Tibial nerve (tissue), 4 donors: ENCODE results near the gene ESPL1. TPM values are rescaled to one million over a fixed set of nuclear protein-coding genes. Genes with fewer than 3 reads are reported as not detected.

ENCODE experiments used
- DNase-seq, 2 donors: peaks; one replicate each; pipeline ENCODE4 v3.0.0-alpha.2; 2019; ENCODE audit warnings: low spot score in 2 of 2
- H3K27ac ChIP-seq, 4 donors: fragments of 200-600 bp; sonication (generic) in 3 of 4; one replicate each; pipeline ENCODE4 v1.5.1; 2017 to 2019; ENCODE audit warnings: mild to moderate bottlenecking in 1 of 4
- H3K27me3 ChIP-seq, 2 donors: fragments of 200-600 bp; sonication (generic) in 1 of 2; one replicate each; pipeline versions ENCODE4 v1.5.1 to v1.6.0; 2017 to 2019
- H3K36me3 ChIP-seq, 3 donors: fragments of 200-600 bp; sonication (generic); one replicate each; pipeline ENCODE4 v1.5.1; 2018 to 2019
- H3K4me1 ChIP-seq, 4 donors: fragments of 200-600 bp; sonication (generic) in 3 of 4; one replicate each; pipeline ENCODE4 v1.5.1; 2017 to 2019
- H3K4me3 ChIP-seq, 4 donors: fragments of 200-600 bp; sonication (generic) in 3 of 4; one replicate each; pipeline ENCODE4 v1.5.1; 2017 to 2019; ENCODE audit warnings: mild to moderate bottlenecking in 1 of 4, moderate library complexity in 1 of 4
- H3K9me3 ChIP-seq, 4 donors: fragments of 200-600 bp; sonication (generic) in 3 of 4; one replicate each; pipeline ENCODE4 v1.5.1; 2017 to 2019
- CTCF ChIP-seq, 5 experiments: fragments of 200-600 bp in 3 of 5; fragments of 450-650 bp in 2 of 5; sonication (generic) in 3 of 5; IDR thresholded peaks; one replicate each; pipeline ENCODE4 v1.5.1; 2016 to 2019; ENCODE audit warnings: antibody characterized with exemption in 5 of 5, mild to moderate bottlenecking in 3 of 5, moderate library complexity in 2 of 5
- EP300 ChIP-seq, 2 donors: sonication (generic); formaldehyde crosslinking; IDR thresholded peaks; one replicate each; pipeline ENCODE4 v1.6.1; 2017; ENCODE audit warnings: antibody characterized with exemption in 2 of 2, mild to moderate bottlenecking in 1 of 2
- POLR2A ChIP-seq, 2 donors: fragments of 450-650 bp; IDR thresholded peaks; one replicate each; pipeline ENCODE4 v1.6.1; 2017; ENCODE audit warnings: antibody characterized with exemption in 2 of 2, mild to moderate bottlenecking in 2 of 2, moderate library complexity in 2 of 2
- WGBS, 2 donors: methylation state at CpG; one replicate each; pipeline ENCODE4 v1.1.5; 2018; 5-methylcytosine and 5-hydroxymethylcytosine counted together
- total RNA-seq, 4 donors: library from RNA; depleted of rRNA; stranded (reverse); fragments of >200 nt; gene quantifications; one replicate each; pipeline ENCODE4 v1.1.0, GENCODE V29; 2016

Gene ESPL1
- total RNA-seq, 4 donors from 2014 or later, result 2.2 to 8.7 (median 2.5) TPM; not detected in 1

- Histone ChIP-seq H3K36me3 (peaks cover 0 to 25% (median 0%) of the 10 kb centered on the region in 3 donors), H3K27me3 (no peaks in the 10 kb centered on the region), H3K9me3 (no peaks in the 10 kb centered on the region), H3K4me3 (no peak overlapping the region), H3K27ac (peak overlapping the region in 1 of 4 donors; percentile 43), H3K4me1 (peaks cover 0 to 5% (median under 1%) of the 10 kb centered on the region in 4 donors)
- DNase-seq, result no peak
- TF ChIP-seq CTCF (IDR thresholded peaks at IDR 0.05) (no peak), EP300 (IDR thresholded peaks at IDR 0.05) (no peak), POLR2A (IDR thresholded peaks at IDR 0.05) (no peak)
- WGBS, 2 donors, result 43 to 46% methylated on average over 7 of the region's 7 CpGs
Observed at GRCh38 chr12:53258541-53259539, 9.3 kb upstream of the ESPL1 start.

GRCh38 chr12:53259891-53260290, 8.2 kb upstream of the ESPL1 start:
- Histone ChIP-seq H3K27ac (no peak overlapping the region), H3K4me1 (no peaks in the 10 kb centered on the region), H3K27me3 (no peaks in the 10 kb centered on the region), H3K4me3 (no peak overlapping the region), H3K9me3 (no peaks in the 10 kb centered on the region), H3K36me3 (peaks cover 0 to 15% (median 0%) of the 10 kb centered on the region in 3 donors)
- DNase-seq, result no peak
- WGBS, 2 donors, result 87% methylated on average over 6 of the region's 6 CpGs
- no peak for TF ChIP-seq POLR2A (IDR thresholded peaks at IDR 0.05)
- TF ChIP-seq EP300 (IDR thresholded peaks at IDR 0.05), result no peak
- no peak for TF ChIP-seq CTCF (IDR thresholded peaks at IDR 0.05)

DNA sequence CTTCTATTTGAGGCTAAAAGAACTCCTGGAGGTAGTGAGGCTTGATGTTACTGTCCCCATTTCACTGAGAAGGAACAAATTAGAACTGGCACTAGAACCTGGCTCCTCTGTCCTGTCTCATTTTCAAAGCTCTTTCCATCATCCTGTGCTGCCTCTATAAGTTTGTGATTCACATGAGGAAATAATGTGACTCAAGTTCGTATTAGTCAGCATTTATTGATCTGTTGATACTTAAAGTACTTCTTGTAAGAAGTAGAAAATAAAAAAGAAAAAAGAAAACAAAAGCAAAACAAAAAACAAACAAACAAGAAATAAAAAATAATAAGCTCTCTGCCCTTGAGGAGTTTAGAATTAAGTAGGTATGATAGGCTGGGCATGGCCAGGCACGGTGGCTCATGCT, 2.3 kb upstream of the ESPL1 start:
- H3K27me3 ChIP-seq, result no peaks in the 10 kb centered on the region
- TF ChIP-seq CTCF (IDR thresholded peaks at IDR 0.05), result no peak
- no peak for TF ChIP-seq EP300 (IDR thresholded peaks at IDR 0.05)
- TF ChIP-seq POLR2A (IDR thresholded peaks at IDR 0.05), result no peak
- H3K4me1 ChIP-seq, result peaks cover 0 to 15% (median 2%) of the 10 kb centered on the region in 4 donors
- H3K4me3 ChIP-seq, result no peak overlapping the region
- H3K27ac ChIP-seq, result no peak overlapping the region
- H3K9me3 ChIP-seq, result no peaks in the 10 kb centered on the region
- no peaks in the 10 kb centered on the region for H3K36me3 ChIP-seq
- no peak for DNase-seq
- 89 to 91% methylated on average over 2 of the region's 2 CpGs for WGBS, 2 donors

DNA sequence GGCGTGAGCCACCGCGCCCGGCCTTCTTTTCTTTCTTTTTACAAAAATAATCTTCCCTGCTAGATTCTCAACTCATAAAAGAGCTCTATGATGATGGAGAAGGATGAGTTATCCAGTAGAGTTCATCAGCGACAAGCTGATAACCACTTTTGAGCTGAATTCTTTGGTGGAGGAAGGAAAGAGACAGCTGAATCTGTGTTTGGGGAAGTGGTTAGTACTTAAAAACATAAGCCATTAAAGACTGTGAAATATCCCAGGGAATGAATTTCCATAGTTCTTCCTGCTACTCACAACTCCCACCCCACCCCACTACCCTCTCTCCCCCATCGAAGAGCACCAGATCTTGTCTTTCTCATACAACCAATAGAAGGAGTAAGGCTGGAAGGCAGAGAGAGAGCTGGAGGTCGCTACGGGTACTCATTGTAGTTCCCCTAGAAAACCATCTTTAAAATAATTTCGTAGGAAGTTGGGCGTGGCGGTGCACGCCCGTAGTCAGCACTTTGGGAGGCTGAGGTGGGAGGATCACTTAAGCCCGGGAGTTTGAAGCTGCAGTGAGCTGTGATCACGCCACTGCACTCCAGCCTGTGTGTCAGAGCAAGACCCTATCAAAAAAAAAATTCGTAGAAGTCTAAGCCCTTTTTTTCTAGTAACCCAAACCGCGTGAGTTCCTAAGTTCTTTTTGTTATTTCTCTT, 647 bp upstream of the ESPL1 start:
- H3K27me3 ChIP-seq, result no peaks in the 10 kb centered on the region
- H3K27ac ChIP-seq, result peak overlapping the region in 3 of 4 donors; percentile 40 to 73 (median 65)
- DNase-seq, result peak in 1 of 2 donors; percentile 9
- peak overlapping the region; percentile 38 to 66 (median 56) for H3K4me3 ChIP-seq
- 45 to 47% methylated on average over 18 of the region's 18 CpGs for WGBS, 2 donors
- no peaks in the 10 kb centered on the region for H3K9me3 ChIP-seq
- H3K4me1 ChIP-seq, result peaks cover 0 to 15% (median 2%) of the 10 kb centered on the region in 4 donors
- TF ChIP-seq CTCF (IDR thresholded peaks at IDR 0.05) (no peak), EP300 (IDR thresholded peaks at IDR 0.05) (no peak), POLR2A (IDR thresholded peaks at IDR 0.05) (no peak)
- H3K36me3 ChIP-seq, result no peaks in the 10 kb centered on the region
